Measurements from ENCODE around the gene KDM5B. TPM values are rescaled to one million over a fixed set of nuclear protein-coding genes. Genes with fewer than 3 reads are reported as not detected.
A peak's percentile ranks its signal among the peaks of the same experiment; 100 is the strongest.

The KDM5B gene
- total RNA-seq, 1 experiment from 2014 or later = 71.2 TPM

DNA sequence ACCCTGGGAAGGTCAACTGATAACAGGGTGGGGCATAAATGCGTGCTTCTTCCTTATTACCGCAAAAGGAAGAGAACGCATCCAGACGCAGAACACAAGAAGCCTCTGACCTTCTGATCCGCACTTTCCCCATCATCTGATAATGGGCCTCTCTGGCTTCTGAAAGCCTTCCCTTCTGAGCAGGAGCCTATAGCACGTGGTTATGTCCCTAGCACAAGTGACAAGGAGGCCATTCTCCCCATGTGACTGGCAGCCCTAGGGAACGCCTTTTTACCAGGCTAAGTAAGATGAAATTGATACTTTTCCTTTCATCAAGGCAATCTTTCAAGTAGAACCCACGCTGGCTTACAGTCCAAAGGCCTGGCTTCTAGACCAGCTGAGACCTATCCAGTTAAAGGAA, 46.6 kb upstream of the KDM5B start:
- no peak overlapping the region for H3K27ac ChIP-seq (ENCODE audit: low read depth, low read length, poor library complexity, severe bottlenecking)
- no peaks in the 10 kb centered on the region for H3K4me1 ChIP-seq (ENCODE audit: insufficient read depth, low read length, poor library complexity, severe bottlenecking)
- no peaks in the 10 kb centered on the region for H3K9me3 ChIP-seq (ENCODE audit: low read depth, low read length, poor library complexity, severe bottlenecking)
- BruUV-seq (replicated peaks) = no TSS peak
- no peak for DNase-seq (ENCODE audit: low spot score)
- ChIA-PET CTCF (no interaction called here), POLR2A (ENCODE audit: low non-redundant PET) (no interaction called here)
- no peaks in the 10 kb centered on the region for H3K36me3 ChIP-seq (ENCODE audit: insufficient read depth, low read length, poor library complexity, severe bottlenecking)
- TF ChIP-seq EZH2 (IDR thresholded peaks at IDR 0.05; ENCODE audit: borderline replicate concordance, low read depth, low read length, poor library complexity, severe bottlenecking) = no peak
- TF ChIP-seq, protein P1, sequence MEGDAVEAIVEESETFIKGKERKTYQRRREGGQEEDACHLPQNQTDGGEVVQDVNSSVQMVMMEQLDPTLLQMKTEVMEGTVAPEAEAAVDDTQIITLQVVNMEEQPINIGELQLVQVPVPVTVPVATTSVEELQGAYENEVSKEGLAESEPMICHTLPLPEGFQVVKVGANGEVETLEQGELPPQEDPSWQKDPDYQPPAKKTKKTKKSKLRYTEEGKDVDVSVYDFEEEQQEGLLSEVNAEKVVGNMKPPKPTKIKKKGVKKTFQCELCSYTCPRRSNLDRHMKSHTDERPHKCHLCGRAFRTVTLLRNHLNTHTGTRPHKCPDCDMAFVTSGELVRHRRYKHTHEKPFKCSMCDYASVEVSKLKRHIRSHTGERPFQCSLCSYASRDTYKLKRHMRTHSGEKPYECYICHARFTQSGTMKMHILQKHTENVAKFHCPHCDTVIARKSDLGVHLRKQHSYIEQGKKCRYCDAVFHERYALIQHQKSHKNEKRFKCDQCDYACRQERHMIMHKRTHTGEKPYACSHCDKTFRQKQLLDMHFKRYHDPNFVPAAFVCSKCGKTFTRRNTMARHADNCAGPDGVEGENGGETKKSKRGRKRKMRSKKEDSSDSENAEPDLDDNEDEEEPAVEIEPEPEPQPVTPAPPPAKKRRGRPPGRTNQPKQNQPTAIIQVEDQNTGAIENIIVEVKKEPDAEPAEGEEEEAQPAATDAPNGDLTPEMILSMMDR (conservative IDR thresholded peaks at IDR 0.05; ENCODE audit: low read depth, low read length) = no peak
- no peak overlapping the region for H3K4me3 ChIP-seq (ENCODE audit: low read depth, low read length, poor library complexity, severe bottlenecking)
- intact Hi-C loops (cut with micrococcal nuclease; ENCODE audit: unreplicated experiment) = loop anchor here (10.0 kb wide), 1 partner anchor 100 kb away; no protein-coding TSS in a partner anchor
- no peaks in the 10 kb centered on the region for H3K27me3 ChIP-seq (replicated peaks; ENCODE audit: insufficient read depth, low read depth, low read length, poor library complexity)

DNA sequence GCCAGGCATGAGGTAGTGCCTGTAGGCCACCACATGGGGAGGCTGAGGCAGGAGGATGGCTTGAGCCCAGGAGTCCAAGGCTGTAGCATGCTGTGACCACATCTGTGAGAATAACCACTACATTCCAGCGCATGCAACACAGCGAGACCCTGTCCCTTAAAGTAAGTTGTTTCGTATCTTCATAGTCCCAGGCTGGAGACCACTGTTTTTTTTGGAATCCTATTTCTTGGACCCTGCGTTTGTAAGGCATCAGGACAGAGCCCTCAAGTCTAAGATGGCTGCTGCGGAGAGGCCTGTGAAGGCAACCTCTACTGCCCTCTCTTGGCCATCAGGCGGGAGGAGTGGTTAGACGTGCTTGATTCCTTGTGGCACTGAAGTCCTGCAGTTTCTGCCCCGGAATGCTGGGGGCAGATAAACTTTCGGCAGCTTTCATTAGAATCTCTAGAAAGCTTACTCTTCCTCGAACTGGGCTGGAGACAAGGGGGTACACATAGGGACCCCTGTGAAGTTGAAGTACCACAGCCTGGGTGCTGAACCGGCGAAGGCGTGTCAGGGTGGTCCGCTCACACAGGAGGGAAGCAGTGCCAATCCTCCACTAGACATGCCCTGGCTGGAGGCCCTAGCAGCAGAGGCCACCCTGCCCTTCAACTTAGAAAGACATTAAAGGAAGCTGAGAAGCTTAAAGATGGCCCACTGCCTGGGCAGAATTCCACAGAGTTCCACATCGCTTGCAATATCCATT, 44.1 kb upstream of the KDM5B start:
- ChIA-PET POLR2A (ENCODE audit: low non-redundant PET) (no interaction called here), CTCF (no interaction called here)
- TF ChIP-seq, protein P1 (conservative IDR thresholded peaks at IDR 0.05; ENCODE audit: low read depth, low read length) = peak; percentile 68
- no peak for TF ChIP-seq EZH2 (IDR thresholded peaks at IDR 0.05; ENCODE audit: borderline replicate concordance, low read depth, low read length, poor library complexity, severe bottlenecking)
- Histone ChIP-seq H3K36me3 (ENCODE audit: insufficient read depth, low read length, poor library complexity, severe bottlenecking) (no peaks in the 10 kb centered on the region), H3K27me3 (replicated peaks; ENCODE audit: insufficient read depth, low read depth, low read length, poor library complexity) (no peaks in the 10 kb centered on the region), H3K27ac (ENCODE audit: low read depth, low read length, poor library complexity, severe bottlenecking) (no peak overlapping the region), H3K4me3 (ENCODE audit: low read depth, low read length, poor library complexity, severe bottlenecking) (no peak overlapping the region), H3K4me1 (ENCODE audit: insufficient read depth, low read length, poor library complexity, severe bottlenecking) (no peaks in the 10 kb centered on the region), H3K9me3 (ENCODE audit: low read depth, low read length, poor library complexity, severe bottlenecking) (no peaks in the 10 kb centered on the region)
- DNase-seq (ENCODE audit: low spot score) = peak; percentile 68
- intact Hi-C loops (cut with micrococcal nuclease; ENCODE audit: unreplicated experiment) = loop anchor here (10.0 kb wide), 1 partner anchor 98 kb away; no protein-coding TSS in a partner anchor
- no TSS peak for BruUV-seq (replicated peaks)

DNA sequence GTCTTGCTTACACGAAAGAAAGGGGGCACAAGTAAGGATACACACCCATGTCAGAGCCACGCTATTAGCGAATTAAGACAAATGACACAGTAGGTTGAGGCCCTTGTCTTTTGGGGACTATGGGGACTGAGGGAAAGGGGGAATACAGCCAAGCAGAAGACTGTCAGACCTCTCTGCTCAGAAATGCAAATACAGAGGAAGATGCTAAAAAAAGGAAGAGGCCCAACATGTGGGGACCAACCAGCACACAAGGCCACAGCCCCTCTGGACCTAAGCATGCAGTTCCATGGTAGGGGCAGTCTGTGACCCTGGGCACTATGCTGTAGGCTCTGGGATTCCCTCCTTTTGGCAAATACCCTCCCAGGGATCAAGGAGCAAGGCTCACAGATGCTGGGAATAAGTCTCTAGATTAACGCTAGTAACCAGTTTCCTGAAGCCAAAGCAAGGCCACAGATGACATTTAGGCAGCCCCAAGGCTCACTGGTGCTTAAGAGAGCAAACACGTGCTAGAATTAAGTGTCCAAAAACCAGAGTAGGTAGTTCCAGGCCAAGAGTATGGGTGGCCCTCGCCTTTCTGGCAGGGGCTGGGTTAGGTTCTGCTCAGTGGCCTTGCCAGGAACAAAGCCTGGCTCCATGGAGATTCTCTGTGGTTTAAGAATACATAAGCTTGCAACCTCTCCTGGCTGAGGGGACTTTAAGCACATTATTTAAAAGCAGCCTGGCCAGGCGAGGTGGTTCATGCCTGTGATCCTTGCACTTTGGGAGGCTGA, 42.6 kb upstream of the KDM5B start:
- Histone ChIP-seq H3K9me3 (ENCODE audit: low read depth, low read length, poor library complexity, severe bottlenecking) (no peaks in the 10 kb centered on the region), H3K4me3 (ENCODE audit: low read depth, low read length, poor library complexity, severe bottlenecking) (no peak overlapping the region), H3K36me3 (ENCODE audit: insufficient read depth, low read length, poor library complexity, severe bottlenecking) (no peaks in the 10 kb centered on the region), H3K27ac (ENCODE audit: low read depth, low read length, poor library complexity, severe bottlenecking) (no peak overlapping the region), H3K27me3 (replicated peaks; ENCODE audit: insufficient read depth, low read depth, low read length, poor library complexity) (no peaks in the 10 kb centered on the region), H3K4me1 (ENCODE audit: insufficient read depth, low read length, poor library complexity, severe bottlenecking) (no peaks in the 10 kb centered on the region)
- DNase-seq (ENCODE audit: low spot score) = no peak
- ChIA-PET CTCF (no interaction called here), POLR2A (ENCODE audit: low non-redundant PET) (no interaction called here)
- TF ChIP-seq, protein P1 (conservative IDR thresholded peaks at IDR 0.05; ENCODE audit: low read depth, low read length) = no peak
- no peak for TF ChIP-seq EZH2 (IDR thresholded peaks at IDR 0.05; ENCODE audit: borderline replicate concordance, low read depth, low read length, poor library complexity, severe bottlenecking)
- intact Hi-C loops (cut with micrococcal nuclease; ENCODE audit: unreplicated experiment) = loop anchor here (10.0 kb wide), 1 partner anchor 96 kb away; no protein-coding TSS in a partner anchor
- no TSS peak for BruUV-seq (replicated peaks)
